Left kidney (tissue), 2 donors: ENCODE measurements around the gene ASPN. TPM values are rescaled to one million over a fixed set of nuclear protein-coding genes. Genes with fewer than 3 reads are reported as not detected.

ENCODE experiments used
- DNase-seq: peaks from one replicate; pipeline ENCODE4 v3.0.0-alpha.2; 2013
- polyA plus RNA-seq: library from polyadenylated mRNA; unstranded; fragments of 120-200 nt; gene quantifications from one replicate; pipeline ENCODE4 v1.2.1, GENCODE V29; 2013; ENCODE audit not compliant: insufficient read length

The ASPN gene
- polyA plus RNA-seq, 1 donor, result 9.8 TPM

- DNase-seq, result no peak
Observed at GRCh38 chr9:92476962-92477361, 5.3 kb downstream of the ASPN start.

GRCh38 chr9:92474587-92474986 lies 7.7 kb downstream of the ASPN start:
- DNase-seq, result no peak

- DNase-seq, result no peak
Observed at GRCh38 chr9:92468206-92468605, 14.1 kb downstream of the ASPN start.

GRCh38 chr9:92467511-92467910 lies 14.8 kb downstream of the ASPN start:
- DNase-seq, result no peak

GRCh38 chr9:92467041-92467440 lies 15.3 kb downstream of the ASPN start:
- DNase-seq, result no peak

GRCh38 chr9:92463984-92464383 lies 18.3 kb downstream of the ASPN start:
- no peak for DNase-seq

- DNase-seq, result no peak
Observed at GRCh38 chr9:92463387-92463786, 18.9 kb downstream of the ASPN start.

GRCh38 chr9:92457576-92457975 lies 24.7 kb downstream of the ASPN start:
- DNase-seq, result no peak

- no peak for DNase-seq
Observed at GRCh38 chr9:92455217-92455616, 27.1 kb downstream of the ASPN start.

- DNase-seq, result no peak
Observed at GRCh38 chr9:92446536-92446935, 35.8 kb downstream of the ASPN start.

GRCh38 chr9:92444841-92445240 lies 37.5 kb downstream of the ASPN start:
- no peak for DNase-seq

- DNase-seq, result no peak
Observed at GRCh38 chr9:92440751-92441046, 41.6 kb downstream of the ASPN start.

- no peak for DNase-seq
Observed at GRCh38 chr9:92439921-92440750, 42.2 kb downstream of the ASPN start.

- DNase-seq, result no peak
Observed at GRCh38 chr9:92438900-92439526, 43.3 kb downstream of the ASPN start.

GRCh38 chr9:92435263-92435662 lies 47.0 kb downstream of the ASPN start:
- no peak for DNase-seq

- no peak for DNase-seq
Observed at GRCh38 chr9:92432972-92433548, 49.2 kb downstream of the ASPN start.

GRCh38 chr9:92432350-92432749 lies 50.0 kb downstream of the ASPN start:
- DNase-seq, result peak; percentile 31

GRCh38 chr9:92429836-92430235 lies 52.5 kb downstream of the ASPN start:
- no peak for DNase-seq

- no peak for DNase-seq
Observed at GRCh38 chr9:92426501-92427145, 55.7 kb downstream of the ASPN start.

- peak; percentile 75 for DNase-seq
Observed at GRCh38 chr9:92425474-92425873, 56.8 kb downstream of the ASPN start.

GRCh38 chr9:92424340-92424739 lies 58.0 kb downstream of the ASPN start, which contains the start of gene OMD:
TSS of gene OMD (minus strand) at chr9:92424471. CDS start at chr9:92417558, 6,913 bp downstream.
- no peak for DNase-seq

- DNase-seq, result no peak
Observed at GRCh38 chr9:92423612-92424011, 58.7 kb downstream of the ASPN start.
